ENCODE measurements around the gene PRKN. TPM values are rescaled to one million over a fixed set of nuclear protein-coding genes. Genes with fewer than 3 reads are reported as not detected.

Gene PRKN
- total RNA-seq, 1 experiment from 2014 or later: 0.46 TPM

DNA sequence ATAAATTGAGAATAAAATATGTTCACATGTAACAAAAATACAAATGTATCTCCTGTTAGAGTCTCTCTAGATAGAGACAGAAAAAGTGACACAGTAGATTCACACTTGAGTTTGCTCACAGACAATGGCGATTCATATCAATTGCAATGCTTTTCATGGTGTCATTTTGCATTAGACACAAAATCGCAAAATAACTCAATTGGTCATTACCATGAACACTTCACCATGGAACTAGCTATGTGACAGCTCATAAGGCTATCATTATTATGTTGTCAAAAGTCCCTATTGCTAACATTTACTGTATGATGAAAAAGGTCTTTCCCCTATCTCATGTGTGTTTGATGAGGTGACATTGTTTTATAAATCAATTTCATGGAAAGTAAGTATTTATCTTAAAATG lies 1204.2 kb downstream of the PRKN start:
- no TSS peak for BruUV-seq (replicated peaks)
- in situ Hi-C loops (cut with HindIII; ENCODE audit: low pct_unique_long_range_greater_than_20kb, low sequenced_read_pairs): no loop called here
- POLR2A ChIA-PET: no interaction called here

GRCh38 chr6:161522276-161522675 lies 1205.3 kb downstream of the PRKN start:
- no peak for DNase-seq (ENCODE audit: low read depth, low spot score)
- Histone ChIP-seq H3K4me1 (ENCODE audit: control insufficient read depth, insufficient read depth, low read length) (no peaks in the 10 kb centered on the region), H3K36me3 (ENCODE audit: control insufficient read depth, insufficient read depth, low read length) (no peaks in the 10 kb centered on the region; the same call in 1 of the 2 replicates), H3K4me3 (ENCODE audit: low read depth in 2 of 2, low read length in 2 of 2) (no peak overlapping the region), H3K9me3 (ENCODE audit: control insufficient read depth, insufficient read depth, low read depth, low read length) (no peaks in the 10 kb centered on the region), H3K27ac (ENCODE audit: low read length) (no peak overlapping the region), H3K27me3 (ENCODE audit: control insufficient read depth, insufficient read depth, low read length) (peaks cover 2% of the 10 kb centered on the region; the same call in 1 of the 2 replicates)
- ChIA-PET POLR2A (no interaction called here), CTCF (no interaction called here)
- BruUV-seq (replicated peaks): no TSS peak
- in situ Hi-C loops (cut with HindIII; ENCODE audit: low pct_unique_long_range_greater_than_20kb, low sequenced_read_pairs) (no loop called here), intact Hi-C loops (cut with micrococcal nuclease; ENCODE audit: unreplicated experiment) (no loop called here)
- TF ChIP-seq TCF7L2 (IDR thresholded peaks at IDR 0.05; ENCODE audit: low read depth, low read length): no peak
- TF ChIP-seq POLR2AphosphoS5 (IDR thresholded peaks at IDR 0.05; ENCODE audit: low read depth, low read length): no peak
- TF ChIP-seq CTCF (IDR thresholded peaks at IDR 0.05): no peak
- TF ChIP-seq SIN3A (IDR thresholded peaks at IDR 0.05; ENCODE audit: borderline replicate concordance, insufficient read depth, low read depth, low read length): no peak
- TF ChIP-seq, protein P1, sequence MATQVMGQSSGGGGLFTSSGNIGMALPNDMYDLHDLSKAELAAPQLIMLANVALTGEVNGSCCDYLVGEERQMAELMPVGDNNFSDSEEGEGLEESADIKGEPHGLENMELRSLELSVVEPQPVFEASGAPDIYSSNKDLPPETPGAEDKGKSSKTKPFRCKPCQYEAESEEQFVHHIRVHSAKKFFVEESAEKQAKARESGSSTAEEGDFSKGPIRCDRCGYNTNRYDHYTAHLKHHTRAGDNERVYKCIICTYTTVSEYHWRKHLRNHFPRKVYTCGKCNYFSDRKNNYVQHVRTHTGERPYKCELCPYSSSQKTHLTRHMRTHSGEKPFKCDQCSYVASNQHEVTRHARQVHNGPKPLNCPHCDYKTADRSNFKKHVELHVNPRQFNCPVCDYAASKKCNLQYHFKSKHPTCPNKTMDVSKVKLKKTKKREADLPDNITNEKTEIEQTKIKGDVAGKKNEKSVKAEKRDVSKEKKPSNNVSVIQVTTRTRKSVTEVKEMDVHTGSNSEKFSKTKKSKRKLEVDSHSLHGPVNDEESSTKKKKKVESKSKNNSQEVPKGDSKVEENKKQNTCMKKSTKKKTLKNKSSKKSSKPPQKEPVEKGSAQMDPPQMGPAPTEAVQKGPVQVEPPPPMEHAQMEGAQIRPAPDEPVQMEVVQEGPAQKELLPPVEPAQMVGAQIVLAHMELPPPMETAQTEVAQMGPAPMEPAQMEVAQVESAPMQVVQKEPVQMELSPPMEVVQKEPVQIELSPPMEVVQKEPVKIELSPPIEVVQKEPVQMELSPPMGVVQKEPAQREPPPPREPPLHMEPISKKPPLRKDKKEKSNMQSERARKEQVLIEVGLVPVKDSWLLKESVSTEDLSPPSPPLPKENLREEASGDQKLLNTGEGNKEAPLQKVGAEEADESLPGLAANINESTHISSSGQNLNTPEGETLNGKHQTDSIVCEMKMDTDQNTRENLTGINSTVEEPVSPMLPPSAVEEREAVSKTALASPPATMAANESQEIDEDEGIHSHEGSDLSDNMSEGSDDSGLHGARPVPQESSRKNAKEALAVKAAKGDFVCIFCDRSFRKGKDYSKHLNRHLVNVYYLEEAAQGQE (IDR thresholded peaks at IDR 0.05; ENCODE audit: insufficient read depth in 1 of 2, low read depth in 2 of 2, low read length in 1 of 2): no peak
- no peak for ATAC-seq

More for the DNA sequence above, 1204.2 kb downstream of the PRKN start:
- CTCF ChIA-PET: no interaction called here
- no peak for ATAC-seq
- H3K4me1 ChIP-seq (ENCODE audit: control insufficient read depth, insufficient read depth, low read length): no peaks in the 10 kb centered on the region
- no peak overlapping the region for H3K4me3 ChIP-seq (ENCODE audit: low read depth in 2 of 2, low read length in 2 of 2)
- peaks cover 2% of the 10 kb centered on the region; the same call in 1 of the 2 replicates for H3K27me3 ChIP-seq (ENCODE audit: control insufficient read depth, insufficient read depth, low read length)
- DNase-seq (ENCODE audit: low read depth, low spot score): no peak
- intact Hi-C loops (cut with micrococcal nuclease; ENCODE audit: unreplicated experiment): no loop called here
- no peaks in the 10 kb centered on the region for H3K9me3 ChIP-seq (ENCODE audit: control insufficient read depth, insufficient read depth, low read depth, low read length)
- TF ChIP-seq POLR2AphosphoS5 (IDR thresholded peaks at IDR 0.05; ENCODE audit: low read depth, low read length) (no peak), TCF7L2 (IDR thresholded peaks at IDR 0.05; ENCODE audit: low read depth, low read length) (no peak), SIN3A (IDR thresholded peaks at IDR 0.05; ENCODE audit: borderline replicate concordance, insufficient read depth, low read depth, low read length) (no peak), CTCF (IDR thresholded peaks at IDR 0.05) (no peak)
- TF ChIP-seq, protein P1 (IDR thresholded peaks at IDR 0.05; ENCODE audit: insufficient read depth in 1 of 2, low read depth in 2 of 2, low read length in 1 of 2): no peak
- no peak overlapping the region for H3K27ac ChIP-seq (ENCODE audit: low read length)
- H3K36me3 ChIP-seq (ENCODE audit: control insufficient read depth, insufficient read depth, low read length): no peaks in the 10 kb centered on the region; the same call in 1 of the 2 replicates
